GM18511 (cell line): ENCODE results near the gene CREB5.
A peak's percentile ranks its signal among the peaks of the same experiment; 100 is the strongest.
"Not testable (repeated sequence)": the region's sequence is repeated elsewhere in the genome, so short reads cannot be mapped to it uniquely, and the experiment has no call there.

Source experiments
- ATAC-seq: cut with Tn5 transposase; IDR thresholded peaks from one replicate; pipeline ENCODE4 v1.9.1; 2021; ENCODE audit warnings: mild to moderate bottlenecking, moderate library complexity; ENCODE audit not compliant: unreplicated experiment

CREB5 gene

GRCh38 chr7:28539289-28539981, 127.1 kb downstream of the CREB5 start:
- ATAC-seq, result peak; percentile 97

- ATAC-seq, result no peak
Observed at GRCh38 chr7:28542410-28542809, 130.1 kb downstream of the CREB5 start.

- no peak for ATAC-seq
Observed at GRCh38 chr7:28544453-28545117, 132.3 kb downstream of the CREB5 start.

GRCh38 chr7:28546067-28546466, 133.7 kb downstream of the CREB5 start:
- ATAC-seq, result no peak

GRCh38 chr7:28547115-28547514, 134.8 kb downstream of the CREB5 start:
- no peak for ATAC-seq

- no peak for ATAC-seq
Observed at GRCh38 chr7:28548416-28548815, 136.1 kb downstream of the CREB5 start.

GRCh38 chr7:28549998-28550397, 137.7 kb downstream of the CREB5 start:
- no peak for ATAC-seq

GRCh38 chr7:28550580-28551186, 138.4 kb downstream of the CREB5 start:
- ATAC-seq, result no peak

GRCh38 chr7:28551331-28551730, 139.0 kb downstream of the CREB5 start:
- no peak for ATAC-seq

GRCh38 chr7:28551766-28552165, 139.4 kb downstream of the CREB5 start:
- ATAC-seq, result not testable (repeated sequence)

GRCh38 chr7:28554802-28555471, 142.6 kb downstream of the CREB5 start:
- no peak for ATAC-seq

- no peak for ATAC-seq
Observed at GRCh38 chr7:28556025-28556424, 143.7 kb downstream of the CREB5 start.

GRCh38 chr7:28556671-28557070, 144.4 kb downstream of the CREB5 start:
- ATAC-seq, result no peak

GRCh38 chr7:28558236-28558635, 145.9 kb downstream of the CREB5 start:
- no peak for ATAC-seq

GRCh38 chr7:28560767-28561166, 148.4 kb downstream of the CREB5 start:
- ATAC-seq, result no peak

GRCh38 chr7:28564033-28564432, 151.7 kb downstream of the CREB5 start:
- ATAC-seq, result no peak

- no peak for ATAC-seq
Observed at GRCh38 chr7:28564755-28565374, 152.5 kb downstream of the CREB5 start.

GRCh38 chr7:28565980-28566379, 153.7 kb downstream of the CREB5 start:
- no peak for ATAC-seq

GRCh38 chr7:28570113-28570969, 158.0 kb downstream of the CREB5 start:
- ATAC-seq, result peak; percentile 83

GRCh38 chr7:28570970-28571288, 158.6 kb downstream of the CREB5 start:
- ATAC-seq, result no peak
